ENCODE results near the gene TMEM72.

Gene TMEM72

GRCh38 chr10:44969854-44970253 lies 58.7 kb downstream of the TMEM72 start:
- DNase-seq, result no peak

DNA sequence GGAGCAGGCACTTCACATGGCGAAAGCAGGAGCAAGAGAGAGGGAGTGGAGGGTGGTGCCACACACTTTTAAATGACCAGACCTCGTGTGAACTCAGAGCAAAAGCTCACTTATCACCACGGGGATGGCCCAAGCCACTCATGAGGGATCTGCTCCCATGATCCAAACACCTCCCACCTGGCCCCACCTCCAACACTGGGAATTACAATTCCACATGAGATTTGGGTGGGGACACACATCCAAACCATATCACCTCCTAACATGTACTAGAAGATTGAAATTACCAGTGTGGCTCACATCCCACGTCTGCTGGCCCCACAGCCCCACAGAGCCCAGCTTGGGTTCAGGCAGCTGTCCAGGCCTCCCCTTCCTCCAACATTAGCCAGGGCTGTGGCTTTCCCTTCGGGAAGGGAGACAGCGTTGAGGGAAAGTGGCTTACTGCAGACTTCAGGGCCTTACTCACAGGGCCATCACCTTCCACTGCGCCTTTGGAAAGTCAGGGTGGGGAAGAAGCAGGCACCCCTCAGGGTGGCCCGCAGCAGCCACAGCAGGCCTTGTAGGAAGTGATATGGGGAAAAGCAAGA lies 59.8 kb downstream of the TMEM72 start:
- DNase-seq, result no peak

GRCh38 chr10:44971434-44971833 lies 60.3 kb downstream of the TMEM72 start:
- DNase-seq, result no peak

- DNase-seq, result no peak
Measured at GRCh38 chr10:44971935-44972757, 61.0 kb downstream of the TMEM72 start.

DNA sequence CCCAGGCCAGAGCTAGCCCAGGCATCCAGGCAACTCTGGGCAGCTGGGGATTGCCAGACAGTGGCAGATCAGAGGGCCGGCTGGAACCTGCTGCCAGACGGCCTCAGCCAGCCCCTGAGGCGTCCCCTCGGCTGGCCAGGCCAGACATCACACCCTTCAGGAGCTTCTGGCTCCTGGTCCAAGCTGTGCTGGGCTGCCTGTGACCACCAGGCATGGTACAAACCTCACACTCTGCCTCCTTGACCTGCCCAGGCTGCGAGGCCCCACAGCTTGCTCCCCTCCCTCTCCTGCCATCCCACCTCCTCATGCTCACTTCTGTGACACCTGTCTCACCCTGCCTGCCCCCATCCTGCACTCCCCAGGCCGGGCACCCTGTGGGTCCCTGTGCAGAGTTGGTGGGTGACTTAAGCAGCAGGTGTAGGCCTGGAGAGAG lies 61.8 kb downstream of the TMEM72 start:
- DNase-seq, result no peak

DNA sequence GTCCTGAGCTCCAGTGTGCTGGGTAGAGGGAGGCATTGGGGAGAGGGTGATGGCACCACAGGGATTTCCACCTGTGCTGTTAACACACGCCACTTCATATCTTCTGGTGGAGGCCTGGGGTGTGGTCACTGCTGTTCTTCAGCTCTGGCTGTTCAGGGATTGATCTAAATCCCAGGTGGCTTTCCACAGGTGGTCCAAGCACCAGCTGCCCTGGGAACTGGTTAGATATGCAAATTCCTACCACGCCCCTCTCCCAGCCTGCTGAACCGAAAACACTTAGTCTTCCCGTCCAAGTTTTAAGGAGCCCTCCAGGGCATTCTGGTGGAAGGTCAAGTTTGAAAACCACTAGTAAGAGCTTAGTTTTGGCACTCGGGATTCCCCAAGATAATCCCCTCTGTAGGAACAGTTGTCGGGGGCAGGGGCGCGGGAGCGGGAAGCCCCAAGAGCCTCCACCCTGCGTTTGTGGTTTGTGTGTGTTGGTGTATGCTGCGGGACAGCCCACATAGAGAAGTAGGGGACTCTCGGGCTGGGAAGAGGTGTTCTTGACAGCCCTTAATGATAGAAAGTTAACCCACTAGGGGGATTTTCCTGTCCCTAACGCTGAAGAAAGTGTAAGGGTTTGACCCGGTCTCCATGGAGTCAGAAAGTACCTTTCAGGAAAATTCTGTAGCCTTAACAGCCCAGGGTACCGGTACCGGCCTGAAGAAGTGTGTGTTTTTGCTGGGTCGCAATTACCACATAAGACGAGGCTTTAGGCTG lies 62.4 kb downstream of the TMEM72 start:
- no peak for DNase-seq

- DNase-seq, result no peak
Measured at GRCh38 chr10:44974082-44974627, 63.0 kb downstream of the TMEM72 start.

- no peak for DNase-seq
Measured at GRCh38 chr10:44974628-44975430, 63.7 kb downstream of the TMEM72 start.

- DNase-seq, result no peak
Measured at GRCh38 chr10:44975431-44976331, 64.5 kb downstream of the TMEM72 start.

GRCh38 chr10:44976352-44977198 lies 65.4 kb downstream of the TMEM72 start:
- DNase-seq, result no peak

DNA sequence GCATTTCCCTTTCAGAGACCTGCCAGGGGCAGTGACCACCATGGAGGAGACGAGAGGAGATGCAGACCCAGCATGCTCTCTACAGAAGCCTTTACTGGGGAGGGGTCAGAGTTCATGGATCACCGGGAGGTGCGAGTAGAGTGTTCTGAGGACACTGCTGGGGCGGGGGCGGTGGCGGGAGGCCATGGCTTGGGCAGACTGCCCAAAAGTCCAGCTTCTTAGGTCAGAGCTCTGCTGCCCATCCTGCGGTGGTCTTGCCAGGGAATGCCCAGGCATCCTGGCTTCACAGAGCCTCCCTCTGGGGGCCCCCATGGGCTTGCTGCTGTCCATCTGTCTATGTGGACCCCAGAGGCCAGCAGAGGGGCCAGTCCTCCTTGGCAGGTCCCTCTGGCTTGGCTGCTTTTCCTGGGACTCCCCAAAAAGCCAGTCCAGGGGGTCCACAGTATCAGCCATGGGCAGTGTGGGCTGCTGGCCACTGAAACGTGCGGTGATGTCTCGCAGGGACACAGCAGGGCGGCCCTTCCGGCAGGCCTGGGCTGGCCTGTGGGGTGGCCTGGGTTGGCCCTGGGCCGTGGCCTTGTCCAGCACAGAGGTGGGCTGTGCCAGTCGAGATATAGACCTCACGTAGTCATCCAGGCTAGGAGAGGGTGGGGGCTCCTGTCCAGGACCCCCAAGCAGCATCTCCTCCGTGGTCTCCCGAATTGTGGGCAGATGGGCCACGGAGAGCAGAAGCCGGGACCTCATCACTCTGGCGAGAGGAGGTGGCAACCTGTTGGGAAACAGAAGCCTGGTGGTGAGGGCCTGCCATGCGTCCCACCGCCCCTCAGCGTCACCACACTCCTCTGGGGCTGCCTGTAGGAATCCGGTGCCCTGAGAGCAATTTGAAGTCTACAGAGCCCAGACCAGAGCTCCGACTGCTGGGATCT lies 66.4 kb downstream of the TMEM72 start:
- DNase-seq, result no peak

DNA sequence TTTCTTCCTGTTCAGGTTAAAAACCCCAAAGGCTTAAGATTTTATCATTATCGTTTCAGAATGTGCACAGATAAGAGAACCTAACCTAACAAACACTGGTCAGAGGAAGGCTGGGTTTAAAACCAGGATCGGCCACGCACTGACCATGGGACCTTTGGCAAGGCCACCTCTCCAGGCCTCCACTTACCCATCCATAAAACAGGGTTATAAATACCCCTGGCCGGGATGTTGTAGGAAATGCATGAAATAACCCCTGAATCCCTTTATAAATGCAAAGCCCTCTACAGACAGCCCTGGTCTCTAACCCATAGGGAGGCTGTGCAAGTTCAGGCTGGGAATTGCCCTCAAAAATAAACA lies 67.1 kb downstream of the TMEM72 start:
- DNase-seq, result no peak

- DNase-seq, result no peak
Measured at GRCh38 chr10:44978570-44979280, 67.6 kb downstream of the TMEM72 start, which contains the start of gene DEPP1. Gene DEPP1 (minus strand): TSS chr10:44978809. CDS start chr10:44978030, 779 bp downstream.

- DNase-seq, result no peak
Measured at GRCh38 chr10:44979281-44980191, 68.4 kb downstream of the TMEM72 start.

- DNase-seq, result no peak
Measured at GRCh38 chr10:44980309-44981171, 69.4 kb downstream of the TMEM72 start.

Data from GF-D8 (cell line).